NCI-H128 (cell line): Measurements from ENCODE around the gene NKAIN2.

Source experiments
- DNase-seq: peaks from one replicate; lab custom pipeline; 2025; ENCODE audit not compliant: unreplicated experiment; lab: John Stamatoyannopoulos, UW

NKAIN2 gene

DNA sequence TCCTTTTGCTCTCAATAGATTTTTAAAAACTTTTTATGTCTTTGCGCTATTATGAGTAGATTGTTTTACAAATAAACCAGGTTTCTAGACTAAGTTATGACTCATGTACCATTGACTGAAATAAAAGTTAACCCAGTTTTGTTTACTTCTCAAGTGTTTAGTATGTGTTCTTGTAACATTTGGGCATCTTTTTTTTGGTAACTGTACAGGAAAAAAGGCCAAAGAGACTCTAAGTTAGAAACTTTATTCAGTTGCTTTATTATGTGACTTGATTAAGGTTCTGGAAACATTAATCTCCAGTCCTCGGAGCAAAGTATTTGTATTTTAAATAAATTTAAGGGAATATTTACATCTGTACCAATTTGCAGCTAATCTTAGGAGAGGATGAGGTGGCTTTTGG lies 2.9 kb downstream of the NKAIN2 start:
- DNase-seq, result no peak

GRCh38 chr6:123808556-123808955 lies 4.9 kb downstream of the NKAIN2 start:
- DNase-seq, result no peak

DNA sequence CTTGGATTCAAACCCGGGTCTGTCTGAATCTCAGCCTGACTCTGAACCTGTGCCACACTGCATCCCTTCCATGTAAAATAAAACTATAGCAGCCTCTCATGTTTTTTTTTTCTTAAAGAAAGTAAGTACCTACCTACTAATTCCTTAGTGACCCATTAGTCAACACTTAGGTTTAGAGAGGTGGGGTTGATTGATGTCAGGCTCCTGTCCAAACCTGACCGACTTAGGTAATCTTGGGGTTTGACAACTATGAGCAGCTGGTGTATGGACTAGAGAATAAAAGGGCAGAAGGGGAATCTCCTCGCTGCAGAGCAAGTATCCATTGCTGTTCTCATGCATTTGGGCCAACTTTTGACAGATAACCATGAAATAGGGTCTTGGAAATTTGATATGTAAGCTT lies 6.5 kb downstream of the NKAIN2 start:
- DNase-seq, result no peak

GRCh38 chr6:123810948-123811347 lies 7.3 kb downstream of the NKAIN2 start:
- no peak for DNase-seq

DNA sequence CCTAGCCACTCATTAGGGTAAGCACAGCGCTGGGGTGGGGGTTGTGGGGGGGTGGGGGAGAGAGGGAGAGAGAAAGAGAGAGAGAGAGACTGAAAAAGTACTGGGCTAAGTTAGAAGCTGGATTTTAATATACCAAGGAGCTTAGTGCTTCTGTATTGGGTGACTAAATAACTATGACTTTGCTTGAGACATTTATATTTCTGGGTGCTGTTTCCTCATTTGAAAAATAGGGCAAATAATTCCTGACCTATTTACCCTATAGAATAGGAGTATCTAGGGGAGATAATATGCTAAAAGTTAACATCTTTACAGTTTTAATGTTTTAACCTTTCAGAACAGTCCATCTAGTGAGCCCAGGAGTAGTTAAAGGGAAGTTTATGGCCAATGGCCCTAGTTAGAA lies 7.7 kb downstream of the NKAIN2 start:
- DNase-seq, result no peak

GRCh38 chr6:123812621-123813020 lies 9.0 kb downstream of the NKAIN2 start:
- no peak for DNase-seq

DNA sequence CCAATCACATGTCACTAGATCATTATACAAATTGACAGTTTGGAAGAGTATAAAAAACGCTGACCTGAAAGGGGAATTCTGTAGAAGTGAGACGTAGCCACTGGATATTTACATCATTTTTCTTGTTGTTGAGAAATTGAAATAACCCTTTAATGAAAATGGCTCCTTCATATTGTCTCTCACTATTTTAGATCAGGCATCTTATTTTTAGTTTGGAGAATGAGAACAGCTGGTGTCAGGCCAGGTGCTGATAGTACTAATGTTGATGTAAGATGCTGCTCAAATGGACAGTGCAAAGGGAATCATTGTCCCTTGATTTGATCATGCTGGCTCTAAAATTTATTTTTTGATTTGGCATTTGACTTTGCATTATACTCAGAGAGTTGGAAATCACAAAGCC lies 17.4 kb downstream of the NKAIN2 start:
- DNase-seq, result no peak

DNA sequence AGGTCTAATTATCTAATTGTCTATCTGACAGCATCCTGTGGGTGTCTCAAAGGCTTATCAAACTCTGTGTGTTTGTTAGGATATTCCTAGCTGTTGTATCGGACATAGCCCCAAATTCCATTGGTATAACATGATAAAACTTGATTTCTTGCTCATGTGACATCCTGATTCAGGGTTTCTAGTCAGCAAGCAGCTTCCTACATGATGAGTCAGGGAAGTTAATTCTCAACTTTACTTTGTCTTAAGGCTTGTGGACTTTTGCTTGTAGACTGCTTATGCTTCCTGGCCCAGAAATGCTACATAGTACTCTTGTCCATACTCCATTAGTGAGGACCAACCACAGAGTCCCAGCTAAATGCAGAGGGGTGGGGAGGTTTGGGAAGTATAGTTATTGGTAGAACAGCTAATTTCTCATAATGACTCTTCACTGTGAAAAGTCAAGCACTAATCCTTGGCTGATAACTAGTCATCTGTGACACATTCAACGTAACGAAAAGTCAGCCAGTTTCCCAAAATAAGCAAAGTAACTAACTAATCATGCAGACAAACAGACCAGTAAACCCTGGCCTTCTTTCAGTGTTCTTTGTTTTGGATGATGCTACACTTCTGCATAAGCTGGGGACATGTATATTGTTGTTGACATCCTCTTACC lies 25.8 kb downstream of the NKAIN2 start:
- DNase-seq, result no peak

- no peak for DNase-seq
These were observed 26.5 kb downstream of the NKAIN2 start for GRCh38 chr6:123830120-123830519.

DNA sequence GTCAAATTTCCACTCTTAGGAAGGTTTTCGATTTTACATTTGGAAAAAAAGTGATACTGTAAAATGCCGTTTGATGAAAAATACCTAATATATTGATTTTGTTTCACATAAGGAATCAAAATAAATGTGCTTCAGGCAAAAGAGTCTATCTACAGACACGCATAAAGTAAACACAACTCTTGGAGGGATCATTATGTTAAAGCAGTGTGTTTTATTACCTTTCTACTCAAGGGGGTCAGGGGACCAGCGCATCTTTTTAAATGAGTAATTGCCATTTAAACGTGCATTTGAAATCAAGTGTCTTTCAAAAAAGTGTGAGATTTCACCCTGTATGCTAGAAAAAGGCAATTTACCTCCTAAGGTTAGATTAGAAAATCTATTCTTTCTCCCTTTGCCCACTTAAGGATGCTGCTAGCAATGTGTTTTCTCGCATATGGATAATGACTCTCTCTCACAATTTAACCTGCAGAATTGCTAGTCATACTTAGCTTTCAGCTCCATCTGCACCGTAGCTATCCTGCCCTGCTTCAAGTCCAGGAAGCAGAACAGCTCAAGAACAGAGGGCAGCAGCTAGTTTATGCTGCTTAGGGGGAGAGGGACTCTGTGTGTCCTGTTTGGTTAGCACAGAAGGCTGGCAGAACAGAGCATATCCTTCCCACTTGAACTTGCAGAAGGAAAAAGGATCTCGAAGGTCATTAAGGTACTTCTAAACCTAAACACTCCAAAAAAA lies 35.0 kb downstream of the NKAIN2 start:
- no peak for DNase-seq

GRCh38 chr6:123841067-123841896 lies 37.6 kb downstream of the NKAIN2 start:
- DNase-seq, result no peak

GRCh38 chr6:123844011-123844410 lies 40.3 kb downstream of the NKAIN2 start:
- no peak for DNase-seq

- no peak for DNase-seq
These were observed 44.7 kb downstream of the NKAIN2 start for GRCh38 chr6:123848347-123848746.

DNA sequence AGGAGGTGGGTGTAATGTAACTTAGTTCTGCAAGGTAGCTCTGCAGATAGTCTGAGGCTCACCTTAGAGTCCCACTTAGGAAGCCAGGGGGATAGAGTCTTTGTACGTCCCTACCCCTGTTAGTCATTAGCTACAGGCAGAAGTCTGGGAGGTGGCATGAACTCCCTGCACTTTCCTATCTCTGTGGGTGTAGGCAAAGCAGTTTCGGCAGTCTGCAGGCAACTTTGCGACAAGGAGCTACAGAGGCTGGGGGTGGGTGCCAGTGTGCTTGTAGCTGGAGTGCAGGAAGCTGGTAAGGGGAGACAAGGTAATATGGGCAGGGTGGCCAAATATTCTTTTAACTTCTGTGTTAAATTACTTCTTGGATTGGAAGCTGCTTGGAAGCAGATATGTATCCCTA lies 45.7 kb downstream of the NKAIN2 start:
- DNase-seq, result no peak

DNA sequence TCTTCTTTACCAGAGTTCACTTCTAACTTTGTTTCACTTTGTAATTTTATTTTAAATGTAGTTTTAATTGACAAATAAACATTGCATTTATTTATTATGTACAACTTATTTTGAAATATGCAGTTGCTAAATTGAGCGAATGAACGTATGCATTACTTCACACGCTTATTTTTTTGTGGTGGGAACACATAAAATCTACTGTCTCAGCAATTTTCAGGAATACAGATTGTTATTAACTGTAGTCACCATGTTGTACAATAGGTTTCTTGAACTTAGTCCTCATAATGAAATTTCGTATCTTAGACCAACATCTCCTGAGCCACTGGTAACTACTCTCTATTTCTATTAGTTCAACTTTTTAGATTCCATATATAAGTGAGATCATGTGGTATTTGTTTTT lies 46.9 kb downstream of the NKAIN2 start:
- DNase-seq, result no peak

GRCh38 chr6:123854201-123854600 lies 50.5 kb downstream of the NKAIN2 start:
- no peak for DNase-seq

GRCh38 chr6:123855506-123855905 lies 51.8 kb downstream of the NKAIN2 start:
- no peak for DNase-seq

- no peak for DNase-seq
These were observed 55.6 kb downstream of the NKAIN2 start for GRCh38 chr6:123859291-123859690.

DNA sequence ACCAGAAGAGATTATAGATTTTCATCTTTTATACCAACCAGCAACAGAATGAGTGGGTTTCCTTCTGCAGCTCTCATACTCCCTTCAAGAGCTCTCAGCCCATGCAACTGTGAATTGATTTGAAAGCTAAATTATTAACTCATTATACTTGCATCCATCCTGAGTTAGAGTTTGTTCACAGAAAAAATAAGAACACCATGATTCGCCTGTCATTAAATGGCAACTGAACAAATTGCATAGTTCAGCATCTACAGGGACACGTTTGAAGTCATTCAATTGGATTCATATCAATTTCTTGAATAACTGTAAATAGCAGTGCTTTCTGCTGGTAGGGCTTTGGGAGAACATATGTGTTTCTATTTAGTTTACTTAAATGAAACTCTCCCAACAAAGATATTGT lies 65.7 kb downstream of the NKAIN2 start:
- DNase-seq, result no peak

DNA sequence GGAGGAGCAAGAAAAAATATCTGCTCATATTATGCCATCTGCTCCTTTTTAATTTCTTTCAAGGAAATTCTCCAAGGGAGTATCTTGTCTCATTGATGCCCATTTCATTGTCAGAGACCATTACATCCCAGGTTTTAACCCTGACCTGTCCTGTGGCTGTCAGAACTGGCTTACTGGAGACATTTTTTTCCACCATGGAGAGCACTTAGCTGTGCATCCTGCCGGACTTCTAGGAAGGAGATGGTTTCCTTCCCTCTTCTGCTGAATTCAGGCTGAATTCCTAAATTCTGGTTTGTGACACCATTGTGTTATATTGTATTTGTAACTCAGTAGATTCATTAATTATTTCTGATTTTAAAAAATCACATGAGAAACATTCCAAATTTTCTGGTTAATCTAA lies 70.3 kb downstream of the NKAIN2 start:
- DNase-seq, result no peak

DNA sequence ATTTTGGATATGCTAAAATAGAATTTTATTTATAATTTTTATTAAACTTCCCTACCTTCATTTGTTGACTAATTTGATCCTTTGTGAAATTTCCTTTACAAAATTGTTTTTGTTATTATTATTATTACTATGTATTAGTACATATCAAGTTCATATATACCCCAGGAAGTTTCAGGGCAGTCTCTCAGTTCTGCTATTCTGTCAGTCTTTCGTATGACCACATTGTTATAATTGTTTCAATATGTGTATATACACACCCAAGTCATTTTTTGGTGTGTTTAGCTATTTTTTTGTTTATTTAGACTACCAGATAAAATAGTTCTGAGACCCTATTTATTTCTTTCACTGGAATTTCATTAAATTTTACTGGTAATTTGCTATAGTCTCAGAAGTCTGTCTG lies 72.1 kb downstream of the NKAIN2 start:
- no peak for DNase-seq

DNA sequence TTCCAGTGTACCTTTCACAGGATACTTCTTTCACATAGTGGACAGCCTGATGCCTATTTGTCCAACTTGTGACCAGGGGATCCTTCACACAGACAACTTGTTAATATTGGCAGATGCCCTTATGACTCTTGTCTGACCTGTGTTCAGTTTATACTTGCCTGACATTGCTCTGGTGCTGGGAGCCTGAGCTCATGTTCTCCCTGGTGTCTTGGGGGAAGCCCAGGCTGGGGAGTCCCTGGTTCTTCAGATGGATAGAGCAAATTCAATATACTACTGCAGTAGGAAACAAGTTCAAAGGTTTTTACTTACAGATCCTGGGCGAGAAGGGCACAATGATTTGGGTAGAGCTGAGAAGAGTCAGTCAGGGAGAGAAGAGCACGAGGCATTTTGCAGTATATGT lies 76.1 kb downstream of the NKAIN2 start:
- no peak for DNase-seq
